Neural cell (in vitro differentiated cells): ENCODE data around the gene FSIP1.

ENCODE experiments used
- EP300 ChIP-seq: fragments of 450-650 bp; conservative IDR thresholded peaks from 2 replicates; pipeline ENCODE4 v1.6.1; 2014; ENCODE audit warnings: antibody characterized with exemption, mild to moderate bottlenecking, moderate library complexity; ENCODE audit not compliant: poor library complexity, severe bottlenecking
- EZH2 ChIP-seq: fragments of 200-600, 300-800 bp; shearing (Covaris generic), sonication (generic); IDR thresholded peaks from 2 replicates; pipeline ENCODE4 v1.6.1; 2014; ENCODE audit warnings: antibody characterized with exemption, low read length, borderline replicate concordance, mild to moderate bottlenecking; ENCODE audit not compliant: insufficient read depth, poor library complexity, severe bottlenecking
- POLR2AphosphoS5 ChIP-seq: IDR thresholded peaks from 2 replicates; pipeline ENCODE4 v1.6.1; 2012
- REST ChIP-seq: IDR thresholded peaks from 2 replicates; pipeline ENCODE4 v1.6.1; 2012; ENCODE audit warnings: borderline replicate concordance
- SMC3 ChIP-seq: fragments of 450-650 bp; conservative IDR thresholded peaks from 2 replicates; pipeline ENCODE4 v1.6.1; 2014; ENCODE audit warnings: antibody characterized with exemption, mild to moderate bottlenecking, moderate library complexity; ENCODE audit not compliant: poor library complexity
- TF ChIP-seq, protein P1 (sequence below): fragments of 450-650 bp; IDR thresholded peaks from 2 replicates; pipeline ENCODE4 v1.5.1; 2014; ENCODE audit warnings: antibody characterized with exemption, mild to moderate bottlenecking, moderate library complexity; ENCODE audit not compliant: poor library complexity, severe bottlenecking

DNA sequence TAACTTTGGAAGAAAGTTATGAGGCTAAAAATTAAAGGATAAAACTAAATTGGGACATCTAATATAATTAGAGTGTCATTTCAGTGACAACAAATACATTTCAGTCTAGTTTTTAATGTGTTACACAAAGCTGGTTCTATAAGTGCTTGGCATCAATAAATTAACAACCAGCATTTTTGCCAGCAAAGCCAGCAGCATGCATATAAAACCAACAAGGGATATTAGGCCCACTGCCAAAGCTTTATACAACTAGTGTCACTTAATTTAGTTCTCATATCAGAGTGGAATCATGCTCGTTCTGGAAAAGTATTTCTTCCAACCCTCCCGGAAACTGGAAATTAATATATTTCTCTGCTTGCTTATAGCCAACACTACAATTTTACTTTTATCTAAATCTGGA is 113.0 kb downstream of the FSIP1 start:
- TF ChIP-seq, protein P1, sequence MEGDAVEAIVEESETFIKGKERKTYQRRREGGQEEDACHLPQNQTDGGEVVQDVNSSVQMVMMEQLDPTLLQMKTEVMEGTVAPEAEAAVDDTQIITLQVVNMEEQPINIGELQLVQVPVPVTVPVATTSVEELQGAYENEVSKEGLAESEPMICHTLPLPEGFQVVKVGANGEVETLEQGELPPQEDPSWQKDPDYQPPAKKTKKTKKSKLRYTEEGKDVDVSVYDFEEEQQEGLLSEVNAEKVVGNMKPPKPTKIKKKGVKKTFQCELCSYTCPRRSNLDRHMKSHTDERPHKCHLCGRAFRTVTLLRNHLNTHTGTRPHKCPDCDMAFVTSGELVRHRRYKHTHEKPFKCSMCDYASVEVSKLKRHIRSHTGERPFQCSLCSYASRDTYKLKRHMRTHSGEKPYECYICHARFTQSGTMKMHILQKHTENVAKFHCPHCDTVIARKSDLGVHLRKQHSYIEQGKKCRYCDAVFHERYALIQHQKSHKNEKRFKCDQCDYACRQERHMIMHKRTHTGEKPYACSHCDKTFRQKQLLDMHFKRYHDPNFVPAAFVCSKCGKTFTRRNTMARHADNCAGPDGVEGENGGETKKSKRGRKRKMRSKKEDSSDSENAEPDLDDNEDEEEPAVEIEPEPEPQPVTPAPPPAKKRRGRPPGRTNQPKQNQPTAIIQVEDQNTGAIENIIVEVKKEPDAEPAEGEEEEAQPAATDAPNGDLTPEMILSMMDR, result no peak
- TF ChIP-seq SMC3 (no peak), POLR2AphosphoS5 (no peak), REST (no peak), EZH2 (no peak), EP300 (no peak)
